ENCODE measurements around the gene NSF.
A peak's percentile ranks its signal among the peaks of the same experiment; 100 is the strongest.

- TF ChIP-seq POLR2A (IDR thresholded peaks at IDR 0.05) (no peak), POLR2AphosphoS5 (IDR thresholded peaks at IDR 0.05) (no peak)
- TF ChIP-seq, protein P1, sequence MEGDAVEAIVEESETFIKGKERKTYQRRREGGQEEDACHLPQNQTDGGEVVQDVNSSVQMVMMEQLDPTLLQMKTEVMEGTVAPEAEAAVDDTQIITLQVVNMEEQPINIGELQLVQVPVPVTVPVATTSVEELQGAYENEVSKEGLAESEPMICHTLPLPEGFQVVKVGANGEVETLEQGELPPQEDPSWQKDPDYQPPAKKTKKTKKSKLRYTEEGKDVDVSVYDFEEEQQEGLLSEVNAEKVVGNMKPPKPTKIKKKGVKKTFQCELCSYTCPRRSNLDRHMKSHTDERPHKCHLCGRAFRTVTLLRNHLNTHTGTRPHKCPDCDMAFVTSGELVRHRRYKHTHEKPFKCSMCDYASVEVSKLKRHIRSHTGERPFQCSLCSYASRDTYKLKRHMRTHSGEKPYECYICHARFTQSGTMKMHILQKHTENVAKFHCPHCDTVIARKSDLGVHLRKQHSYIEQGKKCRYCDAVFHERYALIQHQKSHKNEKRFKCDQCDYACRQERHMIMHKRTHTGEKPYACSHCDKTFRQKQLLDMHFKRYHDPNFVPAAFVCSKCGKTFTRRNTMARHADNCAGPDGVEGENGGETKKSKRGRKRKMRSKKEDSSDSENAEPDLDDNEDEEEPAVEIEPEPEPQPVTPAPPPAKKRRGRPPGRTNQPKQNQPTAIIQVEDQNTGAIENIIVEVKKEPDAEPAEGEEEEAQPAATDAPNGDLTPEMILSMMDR (IDR thresholded peaks at IDR 0.05), result peak in 2 of 4 experiments; percentile 14 to 15
These were observed 191.9 kb downstream of the NSF start for GRCh38 chr17:46782250-46782953.
